GM13977 (cell line): ENCODE data around the gene CWC15.
"Not testable (repeated sequence)": the region's sequence is repeated elsewhere in the genome, so short reads cannot be mapped to it uniquely, and the experiment has no call there.

ENCODE experiments used
- DNase-seq: peaks from one replicate; pipeline ENCODE4 v3.0.0; 2012; ENCODE audit warnings: low spot score
- in situ Hi-C: fragments of 300-500 bp; cut with MboI; formaldehyde crosslinking; loops from one replicate; pipeline ENCODE4 v1.12.0; 2022; ENCODE audit warnings: low sequenced_read_pairs, low pct_unique_long_range_greater_than_20kb, mixed read lengths, inconsistent platforms; ENCODE audit not compliant: unreplicated experiment
- TF ChIP-seq, protein P1 (sequence below): IDR thresholded peaks from 2 replicates; pipeline ENCODE4 v1.5.1; 2012; ENCODE audit warnings: mild to moderate bottlenecking, control low read depth; ENCODE audit not compliant: insufficient read depth; ENCODE audit errors: extremely low read depth, missing control alignments

CWC15 gene

DNA sequence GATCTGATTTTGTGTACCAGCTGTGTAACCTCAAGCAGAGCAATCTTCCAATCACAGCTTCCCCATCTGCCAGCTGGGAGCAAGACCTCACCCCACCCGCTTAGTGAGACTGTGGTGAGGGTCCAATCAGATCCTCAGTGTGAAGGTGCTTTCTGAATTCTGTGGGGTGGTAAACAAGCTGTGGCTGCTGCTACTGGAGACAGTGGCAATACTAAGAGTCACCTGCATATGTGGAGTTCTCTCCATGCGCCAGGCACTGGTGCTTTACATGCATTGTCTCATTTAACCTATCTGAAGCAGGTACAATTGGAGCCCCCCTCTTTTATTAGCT is 50.4 kb downstream of the CWC15 start:
- in situ Hi-C loops = no loop called here
- no peak for DNase-seq
- TF ChIP-seq, protein P1, sequence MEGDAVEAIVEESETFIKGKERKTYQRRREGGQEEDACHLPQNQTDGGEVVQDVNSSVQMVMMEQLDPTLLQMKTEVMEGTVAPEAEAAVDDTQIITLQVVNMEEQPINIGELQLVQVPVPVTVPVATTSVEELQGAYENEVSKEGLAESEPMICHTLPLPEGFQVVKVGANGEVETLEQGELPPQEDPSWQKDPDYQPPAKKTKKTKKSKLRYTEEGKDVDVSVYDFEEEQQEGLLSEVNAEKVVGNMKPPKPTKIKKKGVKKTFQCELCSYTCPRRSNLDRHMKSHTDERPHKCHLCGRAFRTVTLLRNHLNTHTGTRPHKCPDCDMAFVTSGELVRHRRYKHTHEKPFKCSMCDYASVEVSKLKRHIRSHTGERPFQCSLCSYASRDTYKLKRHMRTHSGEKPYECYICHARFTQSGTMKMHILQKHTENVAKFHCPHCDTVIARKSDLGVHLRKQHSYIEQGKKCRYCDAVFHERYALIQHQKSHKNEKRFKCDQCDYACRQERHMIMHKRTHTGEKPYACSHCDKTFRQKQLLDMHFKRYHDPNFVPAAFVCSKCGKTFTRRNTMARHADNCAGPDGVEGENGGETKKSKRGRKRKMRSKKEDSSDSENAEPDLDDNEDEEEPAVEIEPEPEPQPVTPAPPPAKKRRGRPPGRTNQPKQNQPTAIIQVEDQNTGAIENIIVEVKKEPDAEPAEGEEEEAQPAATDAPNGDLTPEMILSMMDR = no peak

GRCh38 chr11:94922321-94923003 is 50.9 kb downstream of the CWC15 start:
- in situ Hi-C loops = no loop called here
- TF ChIP-seq, protein P1 = no peak
- no peak for DNase-seq

- in situ Hi-C loops = no loop called here
- TF ChIP-seq, protein P1 = no peak
- DNase-seq = no peak
Observed at GRCh38 chr11:94920311-94920710, 53.0 kb downstream of the CWC15 start.

DNA sequence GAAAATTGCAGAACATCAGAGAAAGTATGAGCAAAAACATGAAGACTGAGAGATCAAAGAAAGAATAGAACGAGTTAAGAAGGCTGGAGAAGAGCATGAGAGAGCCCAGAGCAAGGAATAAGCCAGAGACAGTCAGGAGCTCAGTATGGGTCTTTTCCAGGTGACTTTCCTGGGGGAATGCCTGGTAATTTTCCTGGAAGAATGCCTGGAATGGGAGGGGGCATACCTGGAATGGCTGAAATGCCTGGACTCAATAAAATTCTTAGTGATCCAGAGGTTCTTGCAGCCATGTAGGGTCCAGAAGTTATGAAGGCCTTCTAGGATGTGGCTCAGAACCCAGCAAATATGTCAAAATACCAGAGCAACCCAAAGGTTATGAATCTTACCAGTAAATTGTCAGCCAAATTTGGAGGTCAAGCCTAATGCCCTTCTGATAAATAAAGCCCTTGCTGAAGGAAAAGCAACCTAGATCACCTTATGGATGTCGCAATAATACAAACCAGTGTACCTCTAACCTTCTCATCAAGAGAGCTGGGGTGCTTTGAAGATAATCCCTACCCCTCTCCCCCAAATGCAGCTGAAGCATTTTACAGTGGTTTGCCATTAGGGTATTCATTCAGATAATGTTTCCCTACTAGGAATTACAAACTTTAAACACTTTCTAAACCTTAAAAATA is 59.5 kb downstream of the CWC15 start:
- DNase-seq, in situ Hi-C loops: not testable (repeated sequence)

DNA sequence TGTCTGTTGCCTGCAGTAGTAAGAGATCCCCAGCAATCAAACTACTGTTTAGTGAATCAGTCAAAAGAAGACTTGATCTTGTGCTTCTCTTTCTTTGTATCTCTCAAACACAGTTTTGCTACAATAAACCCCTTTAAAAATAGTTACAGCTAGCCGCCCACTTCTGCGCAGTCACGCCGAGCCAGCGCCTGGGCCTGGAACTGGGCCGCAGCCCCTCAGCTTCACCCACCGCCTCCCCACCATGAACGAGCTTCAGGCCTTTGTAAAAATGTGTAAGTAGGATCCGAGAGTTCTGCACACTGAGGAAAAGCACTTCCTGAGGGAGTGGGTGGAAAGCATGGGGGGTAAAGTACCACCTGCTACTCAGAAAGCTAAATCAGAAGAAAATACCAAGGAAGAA is 60.5 kb downstream of the CWC15 start:
- in situ Hi-C loops = no loop called here
- no peak for DNase-seq
- TF ChIP-seq, protein P1 = no peak
